HG03095 (cell line): Measurements from ENCODE around the gene MMRN2.
"Not testable (repeated sequence)": the region's sequence is repeated elsewhere in the genome, so short reads cannot be mapped to it uniquely, and the experiment has no call there.

Experiments
- ATAC-seq: cut with Tn5 transposase; IDR thresholded peaks from one replicate; pipeline ENCODE4 v1.9.1; 2021; ENCODE audit warnings: moderate library complexity; ENCODE audit not compliant: unreplicated experiment

Gene MMRN2

GRCh38 chr10:86958116-86958900 lies 893 bp upstream of the MMRN2 start, which contains the start of gene SNCG:
TSS of gene SNCG (plus strand) at chr10:86958599. CDS start at chr10:86958698, 99 bp downstream.
- ATAC-seq: no peak

- no peak for ATAC-seq
Measured at GRCh38 chr10:86956848-86957448, 467 bp downstream of the MMRN2 start.

- ATAC-seq: no peak
Measured at GRCh38 chr10:86956195-86956847, 1.1 kb downstream of the MMRN2 start.

GRCh38 chr10:86955501-86956194 lies 1.8 kb downstream of the MMRN2 start:
- no peak for ATAC-seq

GRCh38 chr10:86954681-86955500 lies 2.5 kb downstream of the MMRN2 start:
- no peak for ATAC-seq

GRCh38 chr10:86953747-86954680 lies 3.4 kb downstream of the MMRN2 start:
- no peak for ATAC-seq

- ATAC-seq: not testable (repeated sequence)
Measured at GRCh38 chr10:86952697-86953096, 4.7 kb downstream of the MMRN2 start.

GRCh38 chr10:86952106-86952505 lies 5.3 kb downstream of the MMRN2 start:
- no peak for ATAC-seq

- no peak for ATAC-seq
Measured at GRCh38 chr10:86951184-86951761, 6.1 kb downstream of the MMRN2 start.

GRCh38 chr10:86950349-86950748 lies 7.1 kb downstream of the MMRN2 start:
- ATAC-seq: no peak

- not testable (repeated sequence) for ATAC-seq
Measured at GRCh38 chr10:86947806-86948205, 9.6 kb downstream of the MMRN2 start.

- no peak for ATAC-seq
Measured at GRCh38 chr10:86946213-86947155, 10.9 kb downstream of the MMRN2 start.

- ATAC-seq: no peak
Measured at GRCh38 chr10:86945361-86946212, 11.8 kb downstream of the MMRN2 start.

- ATAC-seq: no peak
Measured at GRCh38 chr10:86944907-86945306, 12.5 kb downstream of the MMRN2 start.

GRCh38 chr10:86944471-86944870 lies 12.9 kb downstream of the MMRN2 start:
- no peak for ATAC-seq

GRCh38 chr10:86944031-86944419 lies 13.4 kb downstream of the MMRN2 start:
- ATAC-seq: no peak
